Stimulated activated CD8-positive, alpha-beta memory T cell treated with anti-CD3 and anti-CD28 coated beads, Interleukin-4, amount 100 ng/mL, for 4 hours (primary cell): ENCODE measurements around the gene ANO7.
"Not testable (repeated sequence)": the region's sequence is repeated elsewhere in the genome, so short reads cannot be mapped to it uniquely, and the experiment has no call there.

Source experiments
- DNase-seq, 2 donors: peaks; one replicate each; pipeline ENCODE4 v3.0.0-alpha.2; 2020; ENCODE audit warnings: low read depth in 2 of 2, low spot score in 1 of 2

Gene ANO7

GRCh38 chr2:241189856-241190201, 1.4 kb downstream of the ANO7 start:
- no peak for DNase-seq

- DNase-seq = no peak
Observed at GRCh38 chr2:241190291-241190981, 2.0 kb downstream of the ANO7 start.

GRCh38 chr2:241191081-241191480, 2.6 kb downstream of the ANO7 start:
- DNase-seq = no peak

- DNase-seq = no peak
Observed at GRCh38 chr2:241193271-241193670, 4.8 kb downstream of the ANO7 start.

- DNase-seq = no peak
Observed at GRCh38 chr2:241194811-241195210, 6.3 kb downstream of the ANO7 start.

- DNase-seq = no peak
Observed at GRCh38 chr2:241195506-241196130, 7.1 kb downstream of the ANO7 start.

GRCh38 chr2:241197246-241197645, 8.8 kb downstream of the ANO7 start:
- not testable (repeated sequence) for DNase-seq

- no peak for DNase-seq
Observed at GRCh38 chr2:241197947-241198346, 9.5 kb downstream of the ANO7 start.

- DNase-seq = no peak
Observed at GRCh38 chr2:241198381-241199279, 10.2 kb downstream of the ANO7 start.

GRCh38 chr2:241199286-241199685, 10.8 kb downstream of the ANO7 start:
- DNase-seq = no peak

- no peak for DNase-seq
Observed at GRCh38 chr2:241199897-241200821, 11.7 kb downstream of the ANO7 start.

GRCh38 chr2:241200822-241201395, 12.4 kb downstream of the ANO7 start:
- no peak for DNase-seq

- no peak for DNase-seq
Observed at GRCh38 chr2:241201445-241202267, 13.2 kb downstream of the ANO7 start.

- DNase-seq = no peak
Observed at GRCh38 chr2:241202268-241202585, 13.8 kb downstream of the ANO7 start.

GRCh38 chr2:241202681-241203080, 14.2 kb downstream of the ANO7 start:
- DNase-seq = no peak

- no peak for DNase-seq
Observed at GRCh38 chr2:241203218-241204009, 14.9 kb downstream of the ANO7 start.

- DNase-seq = no peak
Observed at GRCh38 chr2:241204010-241204384, 15.5 kb downstream of the ANO7 start.

- DNase-seq = no peak
Observed at GRCh38 chr2:241204490-241204889, 16.0 kb downstream of the ANO7 start.

- no peak for DNase-seq
Observed at GRCh38 chr2:241205086-241205485, 16.6 kb downstream of the ANO7 start.
